ENCODE data around the gene OTOR. TPM values are rescaled to one million over a fixed set of nuclear protein-coding genes. Genes with fewer than 3 reads are reported as not detected.

The OTOR gene
- total and polyA plus RNA-seq, 2 donors (not counting 3 experiments of a cell fraction or from before 2014, with no cell fraction given) = not detected

DNA sequence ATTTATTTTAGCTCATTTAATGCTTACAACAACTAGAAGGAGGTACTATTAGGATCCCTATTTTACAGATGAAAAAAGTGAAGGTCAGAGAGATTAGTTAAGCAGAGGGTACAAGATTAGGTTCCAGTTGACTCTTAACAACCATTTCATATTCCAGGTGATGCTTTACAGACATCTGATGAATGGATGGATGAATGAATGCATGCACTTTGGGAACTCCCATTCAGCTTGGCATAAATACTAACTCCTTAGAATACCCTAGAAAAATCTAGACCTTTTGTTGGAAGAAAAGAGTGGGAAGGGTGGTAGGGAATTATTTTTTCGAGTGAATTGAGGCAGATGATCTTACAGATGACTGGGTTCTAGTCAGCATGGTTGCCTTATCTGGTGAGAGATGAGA, 19.1 kb upstream of the OTOR start:
- H3K27me3 ChIP-seq (ENCODE audit: control insufficient read depth in 2 of 2, insufficient read depth in 2 of 2, low read length in 2 of 2) = peaks cover 3 to 8% of the 10 kb centered on the region in 2 experiments
- DNase-seq (ENCODE audit: low read depth, low spot score) (no peak), FAIRE-seq (peak; percentile 12)
- H3K9ac ChIP-seq (replicated peaks; ENCODE audit: extremely low read depth, insufficient read depth, low read length) = no peak overlapping the region
- H3K36me3 ChIP-seq (ENCODE audit: control insufficient read depth in 2 of 2, extremely low read depth in 1 of 2, insufficient read depth in 2 of 2, low read length in 2 of 2) = peaks cover 4 to 7% of the 10 kb centered on the region in 2 experiments
- no peak for TF ChIP-seq MYC (IDR thresholded peaks at IDR 0.05; ENCODE audit: low read depth, low read length)
- no peak for TF ChIP-seq EZH2 (IDR thresholded peaks at IDR 0.05; ENCODE audit: borderline replicate concordance, low read depth, low read length, severe bottlenecking)
- TF ChIP-seq POLR2A (IDR thresholded peaks at IDR 0.05; ENCODE audit: low read depth, low read length) = no peak
- TF ChIP-seq, protein P1, sequence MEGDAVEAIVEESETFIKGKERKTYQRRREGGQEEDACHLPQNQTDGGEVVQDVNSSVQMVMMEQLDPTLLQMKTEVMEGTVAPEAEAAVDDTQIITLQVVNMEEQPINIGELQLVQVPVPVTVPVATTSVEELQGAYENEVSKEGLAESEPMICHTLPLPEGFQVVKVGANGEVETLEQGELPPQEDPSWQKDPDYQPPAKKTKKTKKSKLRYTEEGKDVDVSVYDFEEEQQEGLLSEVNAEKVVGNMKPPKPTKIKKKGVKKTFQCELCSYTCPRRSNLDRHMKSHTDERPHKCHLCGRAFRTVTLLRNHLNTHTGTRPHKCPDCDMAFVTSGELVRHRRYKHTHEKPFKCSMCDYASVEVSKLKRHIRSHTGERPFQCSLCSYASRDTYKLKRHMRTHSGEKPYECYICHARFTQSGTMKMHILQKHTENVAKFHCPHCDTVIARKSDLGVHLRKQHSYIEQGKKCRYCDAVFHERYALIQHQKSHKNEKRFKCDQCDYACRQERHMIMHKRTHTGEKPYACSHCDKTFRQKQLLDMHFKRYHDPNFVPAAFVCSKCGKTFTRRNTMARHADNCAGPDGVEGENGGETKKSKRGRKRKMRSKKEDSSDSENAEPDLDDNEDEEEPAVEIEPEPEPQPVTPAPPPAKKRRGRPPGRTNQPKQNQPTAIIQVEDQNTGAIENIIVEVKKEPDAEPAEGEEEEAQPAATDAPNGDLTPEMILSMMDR (IDR thresholded peaks at IDR 0.05; ENCODE audit: extremely low read depth in 1 of 2, insufficient read depth in 1 of 2, low read depth in 1 of 2, low read length in 2 of 2) = no peak
- TF ChIP-seq, protein P2, sequence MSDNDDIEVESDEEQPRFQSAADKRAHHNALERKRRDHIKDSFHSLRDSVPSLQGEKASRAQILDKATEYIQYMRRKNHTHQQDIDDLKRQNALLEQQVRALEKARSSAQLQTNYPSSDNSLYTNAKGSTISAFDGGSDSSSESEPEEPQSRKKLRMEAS (IDR thresholded peaks at IDR 0.05; ENCODE audit: insufficient read depth, insufficient read length) = no peak
- TF ChIP-seq FOS (IDR thresholded peaks at IDR 0.05; ENCODE audit: borderline replicate concordance, insufficient read depth, low read length) = no peak
- no peak for TF ChIP-seq JUN (IDR thresholded peaks at IDR 0.05; ENCODE audit: borderline replicate concordance, insufficient read depth, insufficient read length, low read depth)
- no peak for TF ChIP-seq GATA2 (IDR thresholded peaks at IDR 0.05; ENCODE audit: insufficient read depth, insufficient read length, low read depth, low read length)
- TF ChIP-seq POLR2AphosphoS5 (IDR thresholded peaks at IDR 0.05; ENCODE audit: insufficient read depth, low read depth, low read length) = no peak
- H3K4me1 ChIP-seq (ENCODE audit: control insufficient read depth, extremely low read depth, insufficient read depth, low read length) = peaks cover 11% of the 10 kb centered on the region
- H2AFZ ChIP-seq (ENCODE audit: low read depth, low read length) = peak overlapping the region; percentile 83
- CTCF ChIA-PET = interaction anchor here (1.1 to 2.0 kb wide), 2 partner anchors 92 to 211 kb away, joined by 3 to 4 read pairs; no protein-coding TSS in a partner anchor
- H3K79me2 ChIP-seq (ENCODE audit: control insufficient read depth, insufficient read depth, low read length) = peaks cover 24% of the 10 kb centered on the region
- intact Hi-C loops (cut with micrococcal nuclease) = loop anchor here (1.0 kb wide), 1 partner anchor 156 kb away; the partner anchor contains the start of gene KIF16B
- H3K4me3 ChIP-seq (replicated peaks in 1 of 3; ENCODE audit: insufficient read depth in 1 of 3, low read depth in 1 of 3, low read length in 3 of 3) = no peak overlapping the region
- dilution Hi-C loops (cut with MboI; ENCODE audit: extremely low pct_ligation_motif_present, low sequenced_read_pairs) = no loop called here
- no peaks in the 10 kb centered on the region for H3K9me1 ChIP-seq (replicated peaks; ENCODE audit: control insufficient read depth, extremely low read depth, insufficient read depth, low read length)
- H4K20me1 ChIP-seq (replicated peaks; ENCODE audit: control insufficient read depth, extremely low read depth, insufficient read depth, low read length) = no peaks in the 10 kb centered on the region
- H3K9me3 ChIP-seq (replicated peaks; ENCODE audit: control insufficient read depth, insufficient read depth, low read length) = no peaks in the 10 kb centered on the region
- TSS peak; percentile 89 for BruUV-seq (replicated peaks)
- no peak overlapping the region for H3K27ac ChIP-seq (ENCODE audit: insufficient read depth, low read depth, low read length)
- POLR2A ChIA-PET = no interaction called here
- H3K4me2 ChIP-seq (ENCODE audit: insufficient read depth, low read length) = peak overlapping the region; percentile 51
